ENCODE results near the gene LAMA3. TPM values are rescaled to one million over a fixed set of nuclear protein-coding genes. Genes with fewer than 3 reads are reported as not detected.

Gene LAMA3
- total and polyA plus RNA-seq, 2 donors from 2014 or later, result 4.4 to 66.0 TPM

DNA sequence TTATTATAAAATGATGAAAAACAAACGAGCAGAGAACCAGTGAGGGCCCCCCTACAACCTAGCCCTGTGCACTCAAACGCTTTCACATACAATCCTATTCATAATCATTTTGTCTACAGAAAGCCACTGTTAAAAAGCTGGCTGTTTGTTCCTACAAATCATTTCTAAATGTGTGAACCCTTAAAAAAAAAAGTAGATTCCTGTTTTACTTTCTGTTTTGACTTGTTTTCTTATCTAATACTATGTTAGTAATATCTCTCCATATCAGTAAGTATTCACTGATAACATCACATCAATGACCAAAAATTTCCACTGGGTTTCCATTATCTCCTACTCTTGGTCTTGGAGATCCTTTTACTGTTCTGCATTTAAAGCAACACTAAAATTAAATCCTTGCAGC is 196.5 kb downstream of the LAMA3 start:
- Histone ChIP-seq H3K36me3 (ENCODE audit: control insufficient read depth in 2 of 3, insufficient read depth in 3 of 3, low read length in 3 of 3) (no peaks in the 10 kb centered on the region), H3K4me3 (ENCODE audit: low read length in 3 of 3) (no peak overlapping the region), H3K27ac (ENCODE audit: low read depth in 2 of 2, low read length in 2 of 2) (no peak overlapping the region), H3K4me1 (ENCODE audit: control insufficient read depth in 2 of 3, insufficient read depth in 2 of 3, low read depth in 1 of 3, low read length in 3 of 3) (peaks cover 0 to 2% (median 0%) of the 10 kb centered on the region in 3 donors), H3K9me3 (ENCODE audit: control insufficient read depth in 2 of 3, insufficient read depth in 1 of 3, low read length in 3 of 3) (peaks cover 0 to 6% (median 0%) of the 10 kb centered on the region in 3 donors), H3K27me3 (ENCODE audit: control insufficient read depth, insufficient read depth, low read length) (no peaks in the 10 kb centered on the region), H3K9ac (ENCODE audit: low read length in 3 of 3) (no peak overlapping the region)
- TF ChIP-seq, protein P1, sequence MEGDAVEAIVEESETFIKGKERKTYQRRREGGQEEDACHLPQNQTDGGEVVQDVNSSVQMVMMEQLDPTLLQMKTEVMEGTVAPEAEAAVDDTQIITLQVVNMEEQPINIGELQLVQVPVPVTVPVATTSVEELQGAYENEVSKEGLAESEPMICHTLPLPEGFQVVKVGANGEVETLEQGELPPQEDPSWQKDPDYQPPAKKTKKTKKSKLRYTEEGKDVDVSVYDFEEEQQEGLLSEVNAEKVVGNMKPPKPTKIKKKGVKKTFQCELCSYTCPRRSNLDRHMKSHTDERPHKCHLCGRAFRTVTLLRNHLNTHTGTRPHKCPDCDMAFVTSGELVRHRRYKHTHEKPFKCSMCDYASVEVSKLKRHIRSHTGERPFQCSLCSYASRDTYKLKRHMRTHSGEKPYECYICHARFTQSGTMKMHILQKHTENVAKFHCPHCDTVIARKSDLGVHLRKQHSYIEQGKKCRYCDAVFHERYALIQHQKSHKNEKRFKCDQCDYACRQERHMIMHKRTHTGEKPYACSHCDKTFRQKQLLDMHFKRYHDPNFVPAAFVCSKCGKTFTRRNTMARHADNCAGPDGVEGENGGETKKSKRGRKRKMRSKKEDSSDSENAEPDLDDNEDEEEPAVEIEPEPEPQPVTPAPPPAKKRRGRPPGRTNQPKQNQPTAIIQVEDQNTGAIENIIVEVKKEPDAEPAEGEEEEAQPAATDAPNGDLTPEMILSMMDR (IDR thresholded peaks at IDR 0.05; ENCODE audit: borderline replicate concordance, extremely low read depth, insufficient read depth), result no peak
- DNase-seq (no peak), FAIRE-seq (no peak)
- intact Hi-C loops (cut with DNase I), result no loop called here

DNA sequence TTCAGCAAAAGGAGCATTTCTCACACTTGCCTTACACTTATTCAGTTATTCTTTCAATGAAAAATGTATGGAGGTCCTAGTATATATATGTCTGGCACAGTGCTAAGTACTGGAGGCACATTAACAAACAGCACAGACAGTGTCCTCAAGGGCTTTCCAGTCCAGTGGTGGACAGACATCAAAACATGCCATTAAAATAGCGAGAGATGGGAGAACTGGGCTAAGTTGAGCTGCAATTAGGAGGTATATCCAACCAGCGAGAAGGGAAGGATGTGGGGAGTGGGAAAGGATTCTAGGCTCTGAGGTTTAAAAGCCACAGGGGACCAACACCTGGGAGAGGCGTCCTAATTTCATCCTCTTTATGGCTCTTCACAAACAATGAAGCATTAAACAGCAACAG is 197.8 kb downstream of the LAMA3 start:
- peaks cover 0 to 6% (median 0%) of the 10 kb centered on the region in 3 donors for H3K9me3 ChIP-seq (ENCODE audit: control insufficient read depth in 2 of 3, insufficient read depth in 1 of 3, low read length in 3 of 3)
- TF ChIP-seq, protein P1 (IDR thresholded peaks at IDR 0.05; ENCODE audit: borderline replicate concordance, extremely low read depth, insufficient read depth), result no peak

DNA sequence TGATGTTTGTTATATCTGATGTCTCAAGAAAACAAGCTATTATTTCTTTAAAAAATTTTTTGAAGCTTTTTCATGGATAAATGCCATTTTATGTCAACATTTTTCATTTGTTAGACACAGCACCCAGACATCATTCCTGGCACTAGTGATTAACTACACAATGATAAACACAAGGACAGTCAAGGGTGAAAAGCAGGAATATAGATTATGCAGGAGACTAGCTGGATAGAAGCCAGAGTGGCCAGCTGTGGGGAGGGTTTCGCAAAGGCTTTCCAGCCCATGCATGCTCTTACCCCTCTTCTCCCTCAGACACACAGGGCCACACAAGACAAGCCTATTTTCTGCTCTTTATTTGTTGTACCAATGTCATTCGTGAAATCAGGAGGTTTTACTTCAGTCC is 198.2 kb downstream of the LAMA3 start:
- H3K4me1 ChIP-seq (ENCODE audit: control insufficient read depth in 2 of 3, insufficient read depth in 2 of 3, low read depth in 1 of 3, low read length in 3 of 3), result peaks cover 0 to 2% (median 0%) of the 10 kb centered on the region in 3 donors
- no peak for DNase-seq
- H3K9me3 ChIP-seq (ENCODE audit: control insufficient read depth in 2 of 3, insufficient read depth in 1 of 3, low read length in 3 of 3), result peaks cover 0 to 6% (median 0%) of the 10 kb centered on the region in 3 donors
- no peak overlapping the region for H3K4me3 ChIP-seq (ENCODE audit: low read length in 3 of 3)
- no peak overlapping the region for H3K9ac ChIP-seq (ENCODE audit: low read length in 3 of 3)
- H3K27ac ChIP-seq (ENCODE audit: low read depth in 2 of 2, low read length in 2 of 2), result no peak overlapping the region
- TF ChIP-seq, protein P1 (IDR thresholded peaks at IDR 0.05; ENCODE audit: borderline replicate concordance, extremely low read depth, insufficient read depth), result no peak
- H3K36me3 ChIP-seq (ENCODE audit: control insufficient read depth in 2 of 3, insufficient read depth in 3 of 3, low read length in 3 of 3), result no peaks in the 10 kb centered on the region
- FAIRE-seq, result no peak
- no peaks in the 10 kb centered on the region for H3K27me3 ChIP-seq (ENCODE audit: control insufficient read depth, insufficient read depth, low read length)
- intact Hi-C loops (cut with DNase I), result no loop called here

More for the DNA sequence above, 197.8 kb downstream of the LAMA3 start:
- DNase-seq (no peak), FAIRE-seq (no peak)
- Histone ChIP-seq H3K9ac (ENCODE audit: low read length in 3 of 3) (no peak overlapping the region), H3K36me3 (ENCODE audit: control insufficient read depth in 2 of 3, insufficient read depth in 3 of 3, low read length in 3 of 3) (no peaks in the 10 kb centered on the region), H3K27me3 (ENCODE audit: control insufficient read depth, insufficient read depth, low read length) (no peaks in the 10 kb centered on the region), H3K4me1 (ENCODE audit: control insufficient read depth in 2 of 3, insufficient read depth in 2 of 3, low read depth in 1 of 3, low read length in 3 of 3) (peaks cover 0 to 2% (median 0%) of the 10 kb centered on the region in 3 donors), H3K4me3 (ENCODE audit: low read length in 3 of 3) (no peak overlapping the region), H3K27ac (ENCODE audit: low read depth in 2 of 2, low read length in 2 of 2) (no peak overlapping the region)
- intact Hi-C loops (cut with DNase I), result no loop called here

DNA sequence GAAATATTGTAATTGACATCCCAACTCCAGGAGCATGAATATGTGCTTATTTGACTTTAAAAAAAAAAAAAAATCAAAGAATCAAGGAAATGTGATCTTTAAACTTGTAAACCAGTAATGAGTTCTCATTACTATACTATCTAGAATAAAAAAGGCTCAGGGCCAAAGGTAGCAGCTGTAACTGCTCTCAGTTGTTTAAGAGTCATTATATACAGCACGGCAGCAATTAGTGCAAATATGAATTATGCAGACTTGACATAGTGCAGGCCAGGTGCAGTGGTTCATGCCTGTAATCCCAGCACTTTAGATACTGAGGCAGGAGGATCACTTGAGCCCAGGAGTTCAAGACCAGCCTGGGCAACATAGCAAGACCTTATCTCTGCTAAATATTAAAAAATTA is 199.6 kb downstream of the LAMA3 start:
- intact Hi-C loops (cut with DNase I), result no loop called here
- DNase-seq (no peak), FAIRE-seq (no peak)

More for the DNA sequence above, 199.6 kb downstream of the LAMA3 start:
- Histone ChIP-seq H3K4me1 (ENCODE audit: control insufficient read depth in 2 of 3, insufficient read depth in 2 of 3, low read depth in 1 of 3, low read length in 3 of 3) (peaks cover 0 to 2% (median 0%) of the 10 kb centered on the region in 3 donors), H3K9me3 (ENCODE audit: control insufficient read depth in 2 of 3, insufficient read depth in 1 of 3, low read length in 3 of 3) (peaks cover 0 to 6% (median 0%) of the 10 kb centered on the region in 3 donors), H3K9ac (ENCODE audit: low read length in 3 of 3) (no peak overlapping the region), H3K27me3 (ENCODE audit: control insufficient read depth, insufficient read depth, low read length) (no peaks in the 10 kb centered on the region), H3K4me3 (ENCODE audit: low read length in 3 of 3) (no peak overlapping the region), H3K27ac (ENCODE audit: low read depth in 2 of 2, low read length in 2 of 2) (no peak overlapping the region), H3K36me3 (ENCODE audit: control insufficient read depth in 2 of 3, insufficient read depth in 3 of 3, low read length in 3 of 3) (no peaks in the 10 kb centered on the region)
- TF ChIP-seq, protein P1 (IDR thresholded peaks at IDR 0.05; ENCODE audit: borderline replicate concordance, extremely low read depth, insufficient read depth), result no peak
